LNCaP clone FGC (cell line): ENCODE data around the gene GPR152.

ENCODE experiments used
- DNase-seq: peaks from one replicate; pipeline ENCODE4 v3.0.0-alpha.2; 2011; ENCODE audit warnings: low read depth
- H3K4me3 ChIP-seq: 2 replicates; pipeline ENCODE4 v1.5.1; 2011; ENCODE audit warnings: mild to moderate bottlenecking, low read depth, low read length, control low read depth
- CTCF ChIP-seq: IDR thresholded peaks from 2 replicates; pipeline ENCODE4 v1.5.1; 2012; ENCODE audit warnings: mild to moderate bottlenecking; ENCODE audit not compliant: control insufficient read depth, insufficient read depth; ENCODE audit errors: extremely low read depth

Gene GPR152

GRCh38 chr11:67419325-67420049, 33.0 kb downstream of the GPR152 start:
- H3K4me3 ChIP-seq = no peak overlapping the region; the same call in 1 of the 2 replicates
- DNase-seq = no peak
- no peak for TF ChIP-seq CTCF

DNA sequence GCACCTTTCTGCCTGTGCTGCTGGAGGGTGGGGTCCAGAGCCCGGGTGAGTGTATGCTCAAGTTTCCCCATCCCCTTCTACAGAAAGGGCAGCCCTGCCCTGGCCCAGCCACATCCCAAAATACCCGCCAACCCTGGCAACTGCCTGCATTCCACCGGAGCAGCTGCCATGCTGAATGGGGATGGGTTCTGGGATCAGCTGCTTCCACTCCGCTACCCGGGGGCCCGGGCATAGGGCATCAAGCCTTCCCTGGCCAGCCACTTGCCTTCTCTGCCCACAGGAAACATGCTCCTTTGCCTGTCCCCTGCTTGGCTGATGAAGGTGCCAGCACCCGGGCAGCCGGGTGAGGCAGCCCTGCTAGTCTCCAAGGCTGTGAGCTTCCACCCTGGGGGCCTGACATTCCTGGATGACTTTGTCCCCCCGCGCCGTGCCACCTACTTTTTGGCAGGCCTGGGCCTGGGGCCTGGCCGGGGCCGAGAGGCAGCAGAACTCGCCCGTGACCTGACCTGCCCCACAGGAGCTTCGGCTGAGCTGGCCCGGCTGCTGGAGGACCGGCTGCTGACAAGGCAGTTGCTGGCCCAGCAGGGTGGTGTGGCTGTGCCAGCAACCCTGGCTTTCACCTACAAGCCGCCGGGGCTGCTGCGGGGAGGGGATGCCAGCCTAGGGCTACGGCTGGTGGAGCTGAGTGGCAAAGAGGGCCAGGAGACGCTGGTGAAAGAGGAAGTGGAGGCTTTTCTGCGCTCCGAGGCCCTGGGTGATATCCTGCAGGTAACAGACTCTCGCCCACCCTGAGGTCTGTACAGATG, 33.9 kb downstream of the GPR152 start:
- peak; percentile 52 for DNase-seq
- no peak for TF ChIP-seq CTCF
- H3K4me3 ChIP-seq = peak overlapping the region; percentile 21

DNA sequence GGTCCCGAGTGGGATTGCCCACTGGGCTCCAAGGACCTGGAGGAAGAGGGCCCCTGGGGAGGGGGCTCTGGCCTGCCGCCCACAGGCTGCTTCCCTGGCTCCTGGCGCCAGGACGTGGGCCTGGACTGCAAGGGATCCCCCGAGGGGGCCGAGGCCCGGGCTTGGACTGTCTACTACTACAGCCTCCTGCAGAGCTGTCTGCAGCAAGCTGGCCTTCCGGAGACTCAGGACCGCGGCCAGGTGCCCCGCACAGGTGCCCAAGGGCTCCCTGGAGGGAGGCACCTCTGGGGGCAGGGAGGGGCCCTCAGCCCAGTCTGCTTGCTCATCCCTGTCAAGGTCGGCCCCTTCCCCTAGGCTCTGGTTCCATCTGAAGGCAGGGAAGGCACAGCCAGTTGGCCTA, 35.1 kb downstream of the GPR152 start:
- no peak overlapping the region for H3K4me3 ChIP-seq
- no peak for DNase-seq
- TF ChIP-seq CTCF = no peak

- TF ChIP-seq CTCF = no peak
- H3K4me3 ChIP-seq = no peak overlapping the region
- DNase-seq = peak; percentile 59
Measured at GRCh38 chr11:67416416-67417335, 35.9 kb downstream of the GPR152 start.

DNA sequence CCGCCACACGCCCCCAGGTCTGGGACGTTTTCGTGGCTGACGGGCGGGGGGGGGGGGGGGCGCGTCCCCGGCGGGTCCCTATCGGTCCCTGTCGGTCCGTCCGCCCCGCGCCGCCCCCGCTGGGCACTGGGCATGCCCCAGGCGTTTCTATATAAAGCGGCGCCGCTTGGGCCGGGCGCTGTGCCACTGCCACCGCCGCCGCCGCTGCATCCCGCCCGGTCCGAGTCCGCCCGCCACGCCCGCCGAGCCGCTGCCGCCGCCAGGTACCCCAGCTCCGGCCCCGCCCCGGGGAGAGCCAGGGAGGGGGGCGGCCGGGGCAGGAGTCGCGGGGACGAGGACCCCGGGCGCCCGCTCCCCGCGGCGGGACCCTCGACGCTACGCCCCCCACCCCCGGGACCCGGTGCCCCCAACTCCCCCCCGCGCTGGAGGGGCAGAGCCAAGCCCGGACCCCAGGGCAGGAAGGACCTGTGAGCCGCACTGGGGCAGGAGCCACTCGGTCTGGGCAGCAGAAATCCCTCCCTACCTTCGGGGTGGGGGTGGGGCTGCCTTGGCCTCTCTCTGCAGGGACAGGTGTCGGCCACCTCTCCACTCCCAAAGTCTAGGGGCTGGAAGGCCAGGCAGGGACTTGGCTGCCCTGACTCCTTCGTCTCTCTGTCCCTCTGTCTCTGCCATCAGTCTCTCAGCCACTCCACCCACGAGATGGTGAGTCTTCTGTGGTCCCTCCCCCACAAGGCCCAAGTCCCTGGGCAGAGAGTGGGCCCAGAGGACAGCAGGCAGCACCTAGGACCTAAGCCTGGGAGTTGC, 36.8 kb downstream of the GPR152 start, which contains the start of gene CARNS1:
Gene CARNS1 (plus strand): TSS at position 178 of the 804 bp plus-strand sequence. CDS start 522 bp downstream, at position 700.
- DNase-seq = no peak
- H3K4me3 ChIP-seq = peak within 1 kb of the TSS; percentile 41
- no peak for TF ChIP-seq CTCF
